PC-9 (cell line): ENCODE results near the gene TMEM51. TPM values are rescaled to one million over a fixed set of nuclear protein-coding genes. Genes with fewer than 3 reads are reported as not detected.

Source experiments
- BruUV-seq: library from RNA; stranded (reverse); fragments of 400-500 nt; replicated peaks from 2 replicates; lab custom pipeline; 2021; lab: Mats Ljungman, UMichigan
- CTCF ChIA-PET: fragments of 300-600 bp; sonication (Branson Sonifier 250); formaldehyde crosslinking; loops from one replicate; lab custom pipeline; 2022; ENCODE audit warnings: antibody characterized with exemption; lab: Charles Lee
- POLR2A ChIA-PET: fragments of 300-600 bp; sonication (Branson Sonifier 250); formaldehyde crosslinking; loops from one replicate; lab custom pipeline; 2022; ENCODE audit warnings: antibody characterized with exemption; ENCODE audit not compliant: unreplicated experiment; lab: Charles Lee
- DNase-seq, 2 experiments: peaks; one replicate each; pipeline versions ENCODE4 v3.0.0 to v3.0.0-alpha.2; 2015 to 2022; ENCODE audit warnings: mixed read lengths in 1 of 2
- H2AFZ ChIP-seq: fragments of 200-600 bp; sonication (generic); 2 replicates; pipeline ENCODE4 v1.8.1; 2017; ENCODE audit warnings: antibody characterized with exemption
- H3F3A ChIP-seq: fragments of 200-600 bp; sonication (generic); 2 replicates; pipeline ENCODE4 v1.8.1; 2017; ENCODE audit warnings: antibody characterized with exemption, mild to moderate bottlenecking, low read depth; ENCODE audit not compliant: insufficient read depth
- H3K27ac ChIP-seq: fragments of 200-600 bp; sonication (generic); 2 replicates; pipeline ENCODE4 v1.6.1; 2016; ENCODE audit warnings: mixed run types
- H3K27me3 ChIP-seq: fragments of 200-600 bp; sonication (generic); 2 replicates; pipeline ENCODE4 v1.6.1; 2016; ENCODE audit warnings: low read depth, mixed run types; ENCODE audit not compliant: insufficient read depth
- H3K36me3 ChIP-seq: fragments of 200-600 bp; sonication (generic); 2 replicates; pipeline ENCODE4 v1.6.1; 2016; ENCODE audit warnings: low read depth, mixed run types
- H3K4me1 ChIP-seq: fragments of 200-600 bp; sonication (generic); replicated peaks from 2 replicates; pipeline ENCODE4 v1.6.1; 2016; ENCODE audit warnings: mixed run types; ENCODE audit not compliant: insufficient read depth
- H3K4me2 ChIP-seq: fragments of 200-600 bp; sonication (generic); 2 replicates; pipeline ENCODE4 v1.6.1; 2017; ENCODE audit warnings: mixed run types
- H3K4me3 ChIP-seq: fragments of 200-600 bp; sonication (generic); 2 replicates; pipeline ENCODE4 v1.6.1; 2016; ENCODE audit warnings: mixed run types
- H3K79me2 ChIP-seq: fragments of 200-600 bp; sonication (generic); 2 replicates; pipeline ENCODE4 v1.6.1; 2017; ENCODE audit warnings: low read depth, mixed run types
- H3K9me2 ChIP-seq: fragments of 200-600 bp; sonication (generic); 2 replicates; pipeline ENCODE4 v1.8.1; 2017; ENCODE audit warnings: mild to moderate bottlenecking; ENCODE audit not compliant: insufficient read depth
- H3K9me3 ChIP-seq: fragments of 200-600 bp; sonication (generic); 2 replicates; pipeline ENCODE4 v1.8.1; 2016; ENCODE audit warnings: low read depth; ENCODE audit not compliant: insufficient read depth
- H4K20me1 ChIP-seq: fragments of 200-600 bp; sonication (generic); 2 replicates; pipeline ENCODE4 v1.8.1; 2017; ENCODE audit not compliant: insufficient read depth
- EZH2 ChIP-seq: fragments of 200-600 bp; sonication (generic); IDR thresholded peaks from 2 replicates; pipeline ENCODE4 v1.8.0; 2017; ENCODE audit warnings: antibody characterized with exemption, low read depth
- intact Hi-C: fragments of 100-400 bp; cut with micrococcal nuclease; formaldehyde crosslinking; loops from one replicate; pipeline ENCODE4 v1.10.0; 2022; ENCODE audit not compliant: unreplicated experiment
- total RNA-seq: library from RNA; stranded (reverse); gene quantifications from 2 replicates; pipeline ENCODE4 v1.2.3, GENCODE V29; 2021
- TF ChIP-seq, protein P1 (sequence below): fragments of 200-600 bp; sonication (generic); conservative IDR thresholded peaks from 2 replicates; pipeline ENCODE4 v1.6.1; 2017; ENCODE audit warnings: mixed run types, antibody characterized with exemption, mild to moderate bottlenecking, moderate library complexity

TMEM51 gene
- total RNA-seq, 1 experiment from 2014 or later, result 11.7 TPM

DNA sequence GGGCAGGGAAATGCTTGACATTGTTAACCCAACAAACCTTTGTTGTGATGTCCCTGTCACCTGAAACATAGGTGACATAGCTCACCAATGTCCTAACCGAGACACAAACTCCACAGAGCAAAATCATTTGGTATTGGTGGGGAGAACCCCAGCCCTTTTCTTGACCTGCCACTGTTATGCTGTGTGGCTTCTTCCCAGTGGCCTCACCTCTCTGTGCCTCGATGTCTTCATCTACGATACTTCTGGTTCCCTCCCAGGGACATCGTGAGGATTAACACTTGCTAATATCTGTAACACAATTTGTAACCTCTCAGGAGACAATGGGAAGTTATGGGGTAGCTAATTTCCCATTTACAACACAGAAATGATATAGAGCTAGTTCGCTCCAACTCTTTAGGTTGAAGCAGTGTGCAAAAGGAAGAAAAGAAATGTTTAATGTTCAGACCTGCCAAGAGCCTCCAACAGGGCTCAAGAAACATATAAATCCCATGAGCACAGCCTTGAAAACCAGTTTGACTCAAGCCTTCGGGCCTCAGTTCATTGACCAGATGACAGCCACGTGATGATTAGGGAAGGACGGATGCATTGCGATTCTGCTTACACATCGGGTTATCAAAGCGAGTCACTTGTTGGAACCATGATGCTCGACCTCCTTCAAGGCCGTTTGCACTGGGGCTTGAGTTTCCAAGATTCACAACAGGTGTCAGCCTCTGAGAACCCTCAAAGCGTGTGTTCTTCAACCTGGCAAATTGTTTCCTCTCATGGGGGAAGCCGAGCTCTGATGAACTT lies 37.8 kb upstream of the TMEM51 start:
- H3K4me2 ChIP-seq, result no peak overlapping the region
- ChIA-PET POLR2A (no interaction called here), CTCF (no interaction called here)
- H2AFZ ChIP-seq, result no peak overlapping the region
- BruUV-seq, result no TSS peak
- no peak for DNase-seq
- H3K27me3 ChIP-seq, result no peaks in the 10 kb centered on the region
- H3K4me1 ChIP-seq, result no peaks in the 10 kb centered on the region
- H3F3A ChIP-seq, result no peaks in the 10 kb centered on the region
- H3K4me3 ChIP-seq, result no peak overlapping the region
- no peaks in the 10 kb centered on the region for H3K79me2 ChIP-seq
- H3K36me3 ChIP-seq, result no peaks in the 10 kb centered on the region
- H3K9me2 ChIP-seq, result no peaks in the 10 kb centered on the region
- intact Hi-C loops, result no loop called here
- H3K9me3 ChIP-seq, result no peaks in the 10 kb centered on the region
- no peaks in the 10 kb centered on the region for H4K20me1 ChIP-seq
- no peak overlapping the region for H3K27ac ChIP-seq
- TF ChIP-seq EZH2, result no peak
- TF ChIP-seq, protein P1, sequence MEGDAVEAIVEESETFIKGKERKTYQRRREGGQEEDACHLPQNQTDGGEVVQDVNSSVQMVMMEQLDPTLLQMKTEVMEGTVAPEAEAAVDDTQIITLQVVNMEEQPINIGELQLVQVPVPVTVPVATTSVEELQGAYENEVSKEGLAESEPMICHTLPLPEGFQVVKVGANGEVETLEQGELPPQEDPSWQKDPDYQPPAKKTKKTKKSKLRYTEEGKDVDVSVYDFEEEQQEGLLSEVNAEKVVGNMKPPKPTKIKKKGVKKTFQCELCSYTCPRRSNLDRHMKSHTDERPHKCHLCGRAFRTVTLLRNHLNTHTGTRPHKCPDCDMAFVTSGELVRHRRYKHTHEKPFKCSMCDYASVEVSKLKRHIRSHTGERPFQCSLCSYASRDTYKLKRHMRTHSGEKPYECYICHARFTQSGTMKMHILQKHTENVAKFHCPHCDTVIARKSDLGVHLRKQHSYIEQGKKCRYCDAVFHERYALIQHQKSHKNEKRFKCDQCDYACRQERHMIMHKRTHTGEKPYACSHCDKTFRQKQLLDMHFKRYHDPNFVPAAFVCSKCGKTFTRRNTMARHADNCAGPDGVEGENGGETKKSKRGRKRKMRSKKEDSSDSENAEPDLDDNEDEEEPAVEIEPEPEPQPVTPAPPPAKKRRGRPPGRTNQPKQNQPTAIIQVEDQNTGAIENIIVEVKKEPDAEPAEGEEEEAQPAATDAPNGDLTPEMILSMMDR, result no peak

DNA sequence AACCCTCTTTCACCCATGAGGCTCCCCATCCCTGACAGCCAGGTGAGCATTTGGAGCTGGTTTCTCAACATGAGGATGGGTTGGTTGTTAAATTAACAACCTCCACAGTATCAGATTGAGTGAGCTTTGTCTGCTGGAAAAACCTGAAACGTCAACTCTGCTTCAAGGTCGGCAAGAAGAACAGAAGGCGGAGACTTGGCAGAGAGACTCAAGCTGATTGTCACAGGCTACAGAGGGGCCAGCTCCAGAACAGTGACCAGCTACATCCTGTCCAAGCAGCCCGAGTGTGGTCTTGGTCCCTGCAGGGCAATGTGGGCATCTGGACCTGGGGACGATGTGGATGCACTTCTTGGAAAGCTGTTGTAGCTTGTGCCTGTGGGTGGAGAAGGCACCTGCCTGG lies 36.6 kb upstream of the TMEM51 start:
- Histone ChIP-seq H3K4me2 (no peak overlapping the region), H3K27ac (no peak overlapping the region), H3K4me1 (no peaks in the 10 kb centered on the region), H3K79me2 (no peaks in the 10 kb centered on the region), H2AFZ (no peak overlapping the region), H3K9me3 (no peaks in the 10 kb centered on the region), H3K4me3 (no peak overlapping the region), H4K20me1 (no peaks in the 10 kb centered on the region), H3K9me2 (no peaks in the 10 kb centered on the region), H3F3A (no peaks in the 10 kb centered on the region), H3K36me3 (no peaks in the 10 kb centered on the region), H3K27me3 (no peaks in the 10 kb centered on the region)
- intact Hi-C loops, result no loop called here
- CTCF ChIA-PET, result interaction anchor here (0.7 kb wide), 1 partner anchor 188 kb away, joined by 3 read pairs; no protein-coding TSS in a partner anchor
- TF ChIP-seq, protein P1, result no peak
- no peak for DNase-seq
- POLR2A ChIA-PET, result no interaction called here
- no TSS peak for BruUV-seq

DNA sequence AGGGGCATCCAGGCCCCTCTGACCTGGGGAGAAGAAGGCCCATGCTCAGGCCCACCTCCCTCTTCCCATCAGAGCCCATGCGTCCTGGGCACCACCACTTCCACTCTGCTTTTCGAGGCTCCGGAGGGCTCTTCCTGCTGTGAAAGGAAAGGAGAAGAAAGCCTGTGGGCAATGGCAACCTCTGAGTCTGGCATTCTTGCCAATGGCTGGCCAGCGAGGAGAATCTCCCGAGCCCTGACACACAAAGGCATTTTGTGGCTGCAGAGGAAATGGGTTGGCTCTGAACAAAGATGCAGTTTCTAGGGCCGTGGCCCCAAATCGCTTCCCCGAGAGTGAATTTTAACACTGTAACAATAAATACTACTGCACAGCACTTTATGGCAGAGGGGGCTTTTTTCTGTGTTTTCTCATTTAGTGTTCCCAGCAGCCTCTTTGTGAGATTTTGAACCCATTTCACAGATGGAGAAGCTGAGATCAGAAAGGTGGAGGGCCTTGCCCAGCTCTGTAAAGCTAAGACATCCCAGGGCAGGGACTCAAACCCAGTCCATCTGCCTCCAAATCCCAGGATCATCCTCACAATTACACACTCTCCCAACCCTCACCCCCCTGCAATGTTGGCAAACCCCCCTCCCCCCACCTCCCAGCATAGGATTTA lies 35.7 kb upstream of the TMEM51 start:
- Histone ChIP-seq H3F3A (no peaks in the 10 kb centered on the region), H3K4me3 (no peak overlapping the region), H3K27ac (no peak overlapping the region), H4K20me1 (no peaks in the 10 kb centered on the region), H3K27me3 (no peaks in the 10 kb centered on the region), H3K4me1 (no peaks in the 10 kb centered on the region), H2AFZ (no peak overlapping the region), H3K9me3 (no peaks in the 10 kb centered on the region), H3K9me2 (no peaks in the 10 kb centered on the region), H3K79me2 (no peaks in the 10 kb centered on the region), H3K36me3 (no peaks in the 10 kb centered on the region), H3K4me2 (no peak overlapping the region)
- intact Hi-C loops, result no loop called here
- no TSS peak for BruUV-seq
- TF ChIP-seq EZH2, result no peak
- TF ChIP-seq, protein P1, result no peak
- DNase-seq, result no peak
- ChIA-PET CTCF (no interaction called here), POLR2A (no interaction called here)
